Skeletal muscle cell (primary cell): ENCODE measurements around the gene RAET1G.
A peak's percentile ranks its signal among the peaks of the same experiment; 100 is the strongest.
"Not testable (repeated sequence)": the region's sequence is repeated elsewhere in the genome, so short reads cannot be mapped to it uniquely, and the experiment has no call there.

ENCODE experiments used
- DNase-seq: peaks from one replicate; pipeline ENCODE4 v3.0.0-alpha.2; 2010; ENCODE audit warnings: low read depth
- H3K4me3 ChIP-seq: 2 replicates; pipeline ENCODE4 v1.5.1; 2011; ENCODE audit warnings: low read depth, mild to moderate bottlenecking, control low read depth, low read length, moderate library complexity

Gene RAET1G

GRCh38 chr6:149954328-149954983 is 31.5 kb upstream of the RAET1G start:
- not testable (repeated sequence) for DNase-seq
- H3K4me3 ChIP-seq: peak overlapping the region; percentile 18

- H3K4me3 ChIP-seq, DNase-seq: not testable (repeated sequence)
Observed at GRCh38 chr6:149953934-149954327, 31.0 kb upstream of the RAET1G start.

GRCh38 chr6:149953390-149953789 is 30.5 kb upstream of the RAET1G start:
- H3K4me3 ChIP-seq, DNase-seq: not testable (repeated sequence)

- no peak overlapping the region for H3K4me3 ChIP-seq
- DNase-seq: no peak
Observed at GRCh38 chr6:149951626-149952025, 28.7 kb upstream of the RAET1G start.

GRCh38 chr6:149951096-149951495 is 28.2 kb upstream of the RAET1G start:
- no peak for DNase-seq
- H3K4me3 ChIP-seq: no peak overlapping the region

GRCh38 chr6:149950423-149950822 is 27.5 kb upstream of the RAET1G start:
- DNase-seq: no peak
- no peak overlapping the region for H3K4me3 ChIP-seq

- no peak overlapping the region for H3K4me3 ChIP-seq
- DNase-seq: no peak
Observed at GRCh38 chr6:149948616-149949015, 25.7 kb upstream of the RAET1G start.

GRCh38 chr6:149948011-149948410 is 25.1 kb upstream of the RAET1G start:
- DNase-seq: no peak
- H3K4me3 ChIP-seq: no peak overlapping the region

- not testable (repeated sequence) for H3K4me3 ChIP-seq, DNase-seq
Observed at GRCh38 chr6:149947533-149947932, 24.6 kb upstream of the RAET1G start.

GRCh38 chr6:149946631-149947030 is 23.7 kb upstream of the RAET1G start:
- DNase-seq, H3K4me3 ChIP-seq: not testable (repeated sequence)

GRCh38 chr6:149945276-149945675 is 22.4 kb upstream of the RAET1G start:
- H3K4me3 ChIP-seq: not testable (repeated sequence)

GRCh38 chr6:149943321-149943720 is 20.4 kb upstream of the RAET1G start:
- DNase-seq, H3K4me3 ChIP-seq: not testable (repeated sequence)

More at GRCh38 chr6:149945276-149945675, 22.4 kb upstream of the RAET1G start:
- DNase-seq: not testable (repeated sequence)

- no peak for DNase-seq
- peak overlapping the region; percentile 58 for H3K4me3 ChIP-seq
Observed at GRCh38 chr6:149942461-149942829, 19.5 kb upstream of the RAET1G start.

GRCh38 chr6:149941583-149942460 is 18.9 kb upstream of the RAET1G start, which contains the start of gene ULBP2:
ULBP2 (plus strand) TSS chr6:149942014; CDS start chr6:149942073, 59 bp downstream.
- DNase-seq: peak; percentile 90
- H3K4me3 ChIP-seq: peak within 1 kb of the TSS; percentile 58

- no peak overlapping the region for H3K4me3 ChIP-seq
Observed at GRCh38 chr6:149940672-149940982, 17.7 kb upstream of the RAET1G start.

GRCh38 chr6:149939909-149940671 is 17.2 kb upstream of the RAET1G start:
- no peak overlapping the region for H3K4me3 ChIP-seq
- DNase-seq: no peak

More at GRCh38 chr6:149940672-149940982, 17.7 kb upstream of the RAET1G start:
- no peak for DNase-seq

GRCh38 chr6:149939356-149939648 is 16.4 kb upstream of the RAET1G start:
- no peak overlapping the region for H3K4me3 ChIP-seq
- DNase-seq: no peak

GRCh38 chr6:149938571-149939355 is 15.8 kb upstream of the RAET1G start:
- peak overlapping the region; percentile 52 for H3K4me3 ChIP-seq
- no peak for DNase-seq

GRCh38 chr6:149938013-149938570 is 15.2 kb upstream of the RAET1G start:
- peak overlapping the region; percentile 52 for H3K4me3 ChIP-seq
- DNase-seq: not testable (repeated sequence)
